Measurements from ENCODE around the gene DPAGT1. TPM values are rescaled to one million over a fixed set of nuclear protein-coding genes. Genes with fewer than 3 reads are reported as not detected.

Gene DPAGT1
- total RNA-seq, 4 donors from 2014 or later = 14.2 to 28.7 (median 19.9) TPM

DNA sequence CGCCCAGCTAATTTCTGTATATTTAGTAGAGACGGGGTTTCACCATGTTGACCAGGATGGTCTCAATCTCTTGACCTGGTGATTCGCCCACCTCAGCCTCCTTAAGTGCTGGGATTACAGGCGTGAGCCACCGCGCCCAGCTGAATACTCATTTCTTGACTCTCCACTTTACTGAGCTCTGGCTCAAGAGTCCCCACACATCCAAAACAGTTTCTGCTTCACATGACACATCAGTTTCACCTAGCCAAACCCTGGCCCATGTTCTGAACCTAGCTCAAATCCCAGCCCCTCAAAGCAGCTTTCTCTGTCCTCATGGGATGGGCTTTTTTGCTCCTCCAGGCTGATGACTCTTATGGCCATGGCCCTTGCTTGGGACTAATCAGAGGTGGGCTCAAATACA, 54.4 kb downstream of the DPAGT1 start:
- H3K36me3 ChIP-seq = peaks cover 56 to 79% (median 77%) of the 10 kb centered on the region in 4 donors
- DNase-seq (ENCODE audit: extremely low spot score) = no peak
- H3K4me1 ChIP-seq = no peaks in the 10 kb centered on the region
- no peak overlapping the region for H3K27ac ChIP-seq (replicated peaks in 1 of 4)
- H3K9me3 ChIP-seq = no peaks in the 10 kb centered on the region
- no peak overlapping the region for H3K4me3 ChIP-seq
- WGBS = 93% methylated on average over 6 of the region's 6 CpGs
- TF ChIP-seq CTCF (IDR thresholded peaks at IDR 0.05) (no peak), EP300 (IDR thresholded peaks at IDR 0.05) (no peak), POLR2A (IDR thresholded peaks at IDR 0.05; ENCODE audit: low read depth) (no peak), POLR2AphosphoS5 (IDR thresholded peaks at IDR 0.05) (no peak)
- intact Hi-C loops (cut with DNase I) = no loop called here
- H3K27me3 ChIP-seq = no peaks in the 10 kb centered on the region

Other genes starting within 250 kb of the DPAGT1 start
- under 1 TPM in 1 of 4 donors, not detected in 3; 0.17 TPM for gene CXCR5, start 218.0 kb downstream of the DPAGT1 start, total RNA-seq
- 10 to 100 TPM; 19.1 to 66.2 (median 42.7) TPM for gene BCL9L, start 175.9 kb downstream of the DPAGT1 start, total RNA-seq
- gene UPK2, start 145.6 kb downstream of the DPAGT1 start, total RNA-seq = not detected
- not detected for gene FOXR1, start 130.1 kb downstream of the DPAGT1 start, total RNA-seq
- gene CENATAC, start 103.7 kb downstream of the DPAGT1 start, total RNA-seq = 10 to 100 TPM; 22.2 to 55.2 (median 30.8) TPM
- 1,000 to 10,000 TPM; 1,036 to 2,235 (median 1,740) TPM for gene RPS25, start 83.5 kb downstream of the DPAGT1 start, total RNA-seq
- 10 to 100 TPM; 38.2 to 47.2 (median 42.4) TPM for gene TRAPPC4, start 83.1 kb downstream of the DPAGT1 start, total RNA-seq
- 10 to 100 TPM in 1 of 4 donors, 1 to 10 TPM in 3; 5.8 to 11.7 (median 9.5) TPM for gene SLC37A4, start 71.0 kb downstream of the DPAGT1 start, total RNA-seq
- gene HYOU1, start 44.6 kb downstream of the DPAGT1 start, total RNA-seq = 10 to 100 TPM; 36.1 to 57.5 (median 52.7) TPM
- 10 to 100 TPM; 27.4 to 40.2 (median 32.4) TPM for gene VPS11, start 34.0 kb downstream of the DPAGT1 start, total RNA-seq
- gene HMBS, start 17.0 kb downstream of the DPAGT1 start, total RNA-seq = 1 to 10 TPM; 3.1 to 7.8 (median 6.1) TPM
- 10 to 100 TPM in 2 of 4 donors, 1 to 10 TPM in 2; 7.5 to 15.2 (median 9.4) TPM for gene C2CD2L, start 5.5 kb upstream of the DPAGT1 start, total RNA-seq
- gene HINFP, start 19.7 kb upstream of the DPAGT1 start, total RNA-seq = 10 to 100 TPM; 22.8 to 30.8 (median 26.4) TPM
- 1 to 10 TPM in 1 of 4 donors, under 1 TPM in 3; 0.33 to 1.4 (median 0.60) TPM for gene ABCG4, start 47.2 kb upstream of the DPAGT1 start, total RNA-seq
- 10 to 100 TPM; 21.5 to 47.3 (median 27.2) TPM for gene NLRX1, start 66.9 kb upstream of the DPAGT1 start, total RNA-seq
- under 1 TPM in 1 of 4 donors, not detected in 3; 0.29 TPM for gene NHERF4, start 83.6 kb upstream of the DPAGT1 start, total RNA-seq
- 10 to 100 TPM; 20.7 to 27.7 (median 24.1) TPM for gene CBL, start 104.5 kb upstream of the DPAGT1 start, total RNA-seq
- gene MCAM, start 215.3 kb upstream of the DPAGT1 start, total RNA-seq = 1,000 to 10,000 TPM in 1 of 4 donors, 100 to 1,000 TPM in 3; 607 to 1,312 (median 805) TPM
- 10 to 100 TPM; 14.2 to 33.2 (median 20.9) TPM for gene RNF26, start 232.7 kb upstream of the DPAGT1 start, total RNA-seq
- 10 to 100 TPM; 23.7 to 74.3 (median 51.6) TPM for gene C1QTNF5, start 239.0 kb upstream of the DPAGT1 start, total RNA-seq
- under 1 TPM in 1 of 4 donors, not detected in 3; 0.11 TPM for gene MFRP, start 244.9 kb upstream of the DPAGT1 start, total RNA-seq